Measurements from ENCODE around the gene OLA1.

The OLA1 gene

GRCh38 chr2:174088706-174089460, 159.4 kb downstream of the OLA1 start:
- H3K4me2 ChIP-seq, result no peak overlapping the region
- TF ChIP-seq CTCF (conservative IDR thresholded peaks at IDR 0.05; ENCODE audit: low read depth, low read length), result no peak
- H3K79me2 ChIP-seq (ENCODE audit: insufficient read depth, low read depth), result no peaks in the 10 kb centered on the region
- no peak overlapping the region for H3K4me3 ChIP-seq (IDR thresholded peaks at IDR 0.05; ENCODE audit: insufficient read depth, low read depth, low read length)
- no peaks in the 10 kb centered on the region for H3K27me3 ChIP-seq (ENCODE audit: insufficient read depth, low read depth)
- H2AFZ ChIP-seq (ENCODE audit: low read depth), result no peak overlapping the region
- H3K4me1 ChIP-seq (ENCODE audit: low read depth, poor library complexity, severe bottlenecking), result no peaks in the 10 kb centered on the region
- no peaks in the 10 kb centered on the region for H4K20me1 ChIP-seq (ENCODE audit: insufficient read depth)
- no peak overlapping the region for H3K27ac ChIP-seq
- no peak overlapping the region for H3K9ac ChIP-seq
- no peaks in the 10 kb centered on the region for H3K36me3 ChIP-seq (ENCODE audit: insufficient read depth)

GRCh38 chr2:174086708-174087107, 161.6 kb downstream of the OLA1 start:
- Histone ChIP-seq H3K79me2 (ENCODE audit: insufficient read depth, low read depth) (no peaks in the 10 kb centered on the region), H3K27me3 (ENCODE audit: insufficient read depth, low read depth) (no peaks in the 10 kb centered on the region), H3K4me1 (ENCODE audit: low read depth, poor library complexity, severe bottlenecking) (no peaks in the 10 kb centered on the region), H3K9ac (no peak overlapping the region), H2AFZ (ENCODE audit: low read depth) (no peak overlapping the region), H3K4me3 (IDR thresholded peaks at IDR 0.05; ENCODE audit: insufficient read depth, low read depth, low read length) (no peak overlapping the region), H3K4me2 (no peak overlapping the region), H3K27ac (no peak overlapping the region), H3K36me3 (ENCODE audit: insufficient read depth) (no peaks in the 10 kb centered on the region), H4K20me1 (ENCODE audit: insufficient read depth) (no peaks in the 10 kb centered on the region)
- no peak for TF ChIP-seq CTCF (conservative IDR thresholded peaks at IDR 0.05; ENCODE audit: low read depth, low read length)

GRCh38 chr2:174085781-174086180, 162.6 kb downstream of the OLA1 start:
- no peaks in the 10 kb centered on the region for H3K27me3 ChIP-seq (ENCODE audit: insufficient read depth, low read depth)
- H3K79me2 ChIP-seq (ENCODE audit: insufficient read depth, low read depth), result no peaks in the 10 kb centered on the region
- H3K27ac ChIP-seq, result no peak overlapping the region
- no peaks in the 10 kb centered on the region for H3K4me1 ChIP-seq (ENCODE audit: low read depth, poor library complexity, severe bottlenecking)
- H3K36me3 ChIP-seq (ENCODE audit: insufficient read depth), result no peaks in the 10 kb centered on the region
- H2AFZ ChIP-seq (ENCODE audit: low read depth), result no peak overlapping the region
- H3K9ac ChIP-seq, result no peak overlapping the region
- H3K4me2 ChIP-seq, result no peak overlapping the region
- H3K4me3 ChIP-seq (IDR thresholded peaks at IDR 0.05; ENCODE audit: insufficient read depth, low read depth, low read length), result no peak overlapping the region
- H4K20me1 ChIP-seq (ENCODE audit: insufficient read depth), result no peaks in the 10 kb centered on the region
- no peak for TF ChIP-seq CTCF (conservative IDR thresholded peaks at IDR 0.05; ENCODE audit: low read depth, low read length)

- Histone ChIP-seq H3K79me2 (ENCODE audit: insufficient read depth, low read depth) (no peaks in the 10 kb centered on the region), H3K4me3 (IDR thresholded peaks at IDR 0.05; ENCODE audit: insufficient read depth, low read depth, low read length) (no peak overlapping the region), H4K20me1 (ENCODE audit: insufficient read depth) (no peaks in the 10 kb centered on the region), H3K4me1 (ENCODE audit: low read depth, poor library complexity, severe bottlenecking) (no peaks in the 10 kb centered on the region), H2AFZ (ENCODE audit: low read depth) (no peak overlapping the region), H3K9ac (no peak overlapping the region), H3K4me2 (no peak overlapping the region), H3K27ac (no peak overlapping the region), H3K36me3 (ENCODE audit: insufficient read depth) (no peaks in the 10 kb centered on the region), H3K27me3 (ENCODE audit: insufficient read depth, low read depth) (no peaks in the 10 kb centered on the region)
- no peak for TF ChIP-seq CTCF (conservative IDR thresholded peaks at IDR 0.05; ENCODE audit: low read depth, low read length)
These were observed 164.4 kb downstream of the OLA1 start for GRCh38 chr2:174083843-174084458.

Measured in KMS-11 (cell line).